CD4-positive, alpha-beta T cell treated with Interleukin-4 for 1 hour (primary cell): Measurements from ENCODE around the gene LYZL2.

ENCODE experiments used
- DNase-seq, 2 donors: peaks; one replicate each; pipeline ENCODE4 v3.0.0-alpha.2; 2020 to 2022

Gene LYZL2

DNA sequence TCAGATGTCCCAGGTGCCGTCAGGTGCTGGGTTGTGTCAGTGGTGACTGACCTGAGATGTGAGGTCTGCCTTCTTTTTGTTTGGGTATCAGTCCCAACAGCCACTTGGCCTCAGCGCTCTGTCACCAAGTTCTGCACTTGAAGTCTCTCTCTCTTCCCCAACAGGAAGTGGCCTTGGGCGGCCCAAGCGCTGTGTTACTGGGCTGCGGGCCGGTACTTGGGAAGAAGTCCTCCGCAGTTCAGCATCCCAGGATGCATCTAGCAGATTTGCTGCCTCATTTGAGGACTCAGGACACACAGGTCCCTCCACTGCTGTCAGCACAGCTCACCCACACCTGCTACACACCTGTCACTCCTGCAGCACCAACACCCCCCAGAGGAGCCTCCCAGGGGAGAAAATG lies 40.1 kb downstream of the LYZL2 start:
- DNase-seq, result no peak

DNA sequence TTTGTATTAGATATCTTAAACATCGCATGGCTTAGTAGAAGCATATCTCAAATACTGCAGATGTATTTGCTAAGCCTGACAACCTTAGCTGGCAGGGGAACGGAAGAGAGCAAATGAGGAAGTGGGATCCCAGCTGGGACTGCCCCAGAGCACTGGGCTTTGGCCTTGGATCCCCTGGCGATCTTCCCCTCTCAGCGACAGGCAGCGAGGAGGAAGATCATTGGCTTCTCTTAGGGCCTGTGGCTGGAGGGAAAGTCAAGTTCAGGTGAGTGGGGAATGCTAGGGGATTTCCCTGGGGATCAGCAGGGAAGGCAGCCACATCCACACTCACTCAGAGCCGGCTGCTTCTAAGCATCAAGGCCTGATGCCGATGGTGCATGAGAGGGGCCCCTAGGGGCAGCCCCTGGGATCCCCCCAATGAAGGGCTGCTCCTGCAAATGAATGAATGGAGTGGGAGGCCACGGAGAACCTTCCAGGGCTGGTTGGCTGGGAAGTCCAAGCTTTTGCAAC lies 42.0 kb downstream of the LYZL2 start:
- peak; percentile 6 to 63 for DNase-seq

DNA sequence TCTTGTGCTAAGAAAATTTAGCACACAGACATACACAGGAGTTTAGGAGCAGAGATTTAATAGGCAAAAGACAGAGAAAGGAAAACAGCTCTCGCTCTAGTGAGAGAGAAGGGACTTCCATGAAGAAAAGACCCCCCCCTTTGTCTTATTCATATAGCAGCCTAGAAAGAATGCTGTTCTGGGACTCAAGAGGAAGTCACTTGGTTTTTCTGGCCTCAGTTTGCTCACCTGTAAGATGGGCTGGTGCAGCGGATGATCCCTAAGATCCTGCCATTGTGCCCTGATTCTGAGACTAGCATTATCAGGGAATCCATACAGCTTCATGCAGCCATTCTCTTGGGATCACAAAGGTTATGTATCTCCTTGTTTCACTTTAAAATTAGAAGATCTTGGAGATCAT lies 42.7 kb downstream of the LYZL2 start:
- no peak for DNase-seq

DNA sequence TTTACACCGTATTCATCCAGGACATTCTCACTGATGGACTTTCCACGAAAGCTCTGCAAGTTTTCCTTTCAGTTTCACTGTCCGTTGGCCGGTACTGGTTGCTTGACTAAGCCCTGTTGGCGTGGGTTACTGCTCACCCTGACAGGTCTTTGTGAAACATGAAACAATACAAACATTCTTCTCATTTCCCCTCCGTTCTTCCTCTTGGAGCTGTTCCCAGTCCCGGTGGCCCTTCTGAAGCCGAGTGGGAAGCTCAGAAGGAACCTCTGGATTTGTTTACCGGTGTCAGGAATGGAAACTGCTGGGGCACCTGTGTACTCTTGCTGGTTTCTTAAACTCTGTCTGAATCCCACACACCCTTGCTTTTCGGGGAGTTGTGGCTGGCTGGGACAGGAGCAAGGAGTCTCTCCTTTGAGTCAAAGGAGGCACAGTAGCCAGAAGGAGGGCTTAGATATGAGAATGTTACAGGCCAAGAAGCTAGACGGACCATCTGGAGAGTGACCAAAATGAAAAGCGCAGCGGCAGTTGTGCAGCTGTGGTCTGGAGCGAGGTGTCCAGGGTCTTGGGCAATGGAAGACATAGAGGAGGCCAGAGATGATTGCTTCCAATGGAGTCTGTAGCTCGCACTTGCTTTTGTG lies 45.7 kb downstream of the LYZL2 start:
- peak; percentile 8 to 24 for DNase-seq

DNA sequence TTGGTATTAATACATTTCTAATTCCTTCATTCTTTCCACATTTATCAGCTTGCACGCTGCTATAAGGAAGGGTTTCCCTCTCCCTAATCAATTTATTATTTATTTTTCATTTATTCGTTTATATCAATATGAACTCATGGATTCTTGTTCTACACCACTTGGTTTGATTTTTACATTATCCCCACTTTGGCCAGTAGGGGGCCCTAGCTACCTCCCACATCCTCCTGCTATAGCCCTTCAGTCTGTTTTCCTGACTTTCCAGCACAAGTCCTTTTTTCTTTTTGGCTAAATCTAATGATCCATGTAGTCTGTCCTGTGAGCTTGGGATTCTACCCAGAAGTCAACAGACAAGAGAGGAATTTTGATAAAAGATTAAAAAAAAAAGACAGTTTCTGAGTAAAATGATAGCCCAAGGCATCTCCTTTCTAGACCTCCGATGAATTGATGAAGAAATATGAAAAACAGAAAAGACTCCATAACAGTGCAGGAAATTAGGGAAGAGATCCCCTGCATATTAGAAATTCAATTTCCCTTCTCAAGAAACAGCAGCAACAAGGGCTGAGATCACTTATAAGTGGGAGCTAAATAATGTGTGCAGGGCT lies 47.7 kb downstream of the LYZL2 start:
- peak; percentile 20 to 42 for DNase-seq

DNA sequence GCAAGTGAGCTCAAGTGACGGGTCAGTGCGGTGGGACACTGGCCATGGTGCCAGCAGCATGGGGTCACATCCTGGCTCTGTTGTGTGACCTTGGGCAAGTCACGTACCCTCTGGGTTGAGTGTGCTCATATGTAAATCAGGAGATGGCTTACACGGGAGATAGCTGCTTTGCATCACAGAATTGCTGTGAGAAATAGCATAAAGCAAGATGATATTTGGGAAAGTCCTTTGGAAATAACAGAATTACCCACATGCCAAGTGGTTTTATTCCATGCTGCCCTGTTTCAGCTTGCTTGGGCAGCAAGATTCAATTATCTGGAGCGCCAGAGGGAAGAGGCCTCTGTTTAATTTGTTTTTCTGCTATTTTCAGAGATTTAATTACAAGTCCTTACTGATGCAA lies 48.9 kb downstream of the LYZL2 start:
- DNase-seq, result no peak

DNA sequence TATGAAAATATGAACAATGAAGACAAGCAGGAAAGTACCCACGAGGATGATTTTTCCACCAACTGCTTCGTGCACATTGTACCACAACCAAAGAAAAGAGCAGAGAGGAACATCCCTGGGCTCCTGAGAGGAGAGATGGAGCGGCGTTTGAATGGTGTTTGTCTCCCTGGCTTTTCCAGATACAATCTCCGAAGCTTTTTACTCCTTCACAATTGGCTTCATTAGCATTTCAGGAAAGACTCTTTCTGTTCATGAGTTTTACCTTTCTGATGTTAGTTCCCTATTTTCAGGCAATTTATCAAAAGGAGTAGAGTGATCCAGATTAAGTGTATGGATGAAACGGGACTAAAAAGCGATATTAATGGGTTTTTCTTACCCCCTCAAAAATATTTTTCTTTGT lies 49.3 kb downstream of the LYZL2 start:
- DNase-seq, result no peak

DNA sequence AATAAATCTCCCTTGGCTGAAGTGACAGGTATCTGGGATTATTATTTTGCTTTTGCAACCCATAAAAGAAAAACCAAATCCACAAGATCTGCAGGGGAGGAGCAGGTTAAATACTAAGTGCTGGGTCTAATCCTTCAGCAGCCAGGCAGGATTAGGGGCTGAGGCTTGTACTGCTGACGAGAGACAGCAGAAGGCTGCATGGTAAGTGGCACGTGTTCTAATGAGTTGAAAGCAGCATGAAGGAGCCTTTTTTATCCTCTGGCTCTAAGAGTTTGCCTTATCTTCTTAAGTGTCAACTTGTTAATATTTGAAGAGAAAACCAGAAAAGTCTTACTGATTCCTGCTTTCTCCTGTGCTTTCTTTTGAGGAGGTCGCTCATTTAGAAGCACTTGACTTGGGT lies 50.0 kb downstream of the LYZL2 start:
- no peak for DNase-seq

DNA sequence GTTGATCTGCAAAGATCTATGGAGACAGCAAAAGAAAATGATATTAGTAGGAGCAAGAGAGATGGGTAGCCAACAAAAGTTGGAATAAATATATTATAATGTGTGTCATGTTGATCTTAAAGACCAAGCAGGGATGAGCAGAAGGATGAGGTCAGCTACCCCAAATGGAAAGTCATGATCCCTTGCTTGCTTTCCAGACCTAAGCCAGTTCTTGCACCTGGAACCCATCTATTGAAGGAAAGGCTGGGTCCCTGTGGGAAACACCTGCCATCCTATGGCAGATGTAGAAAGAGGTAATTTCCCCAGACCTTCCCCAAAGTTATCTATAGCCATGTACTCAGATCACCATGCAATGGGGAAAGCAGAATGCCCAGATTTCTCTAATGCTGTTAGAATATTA lies 52.5 kb downstream of the LYZL2 start:
- DNase-seq, result no peak

DNA sequence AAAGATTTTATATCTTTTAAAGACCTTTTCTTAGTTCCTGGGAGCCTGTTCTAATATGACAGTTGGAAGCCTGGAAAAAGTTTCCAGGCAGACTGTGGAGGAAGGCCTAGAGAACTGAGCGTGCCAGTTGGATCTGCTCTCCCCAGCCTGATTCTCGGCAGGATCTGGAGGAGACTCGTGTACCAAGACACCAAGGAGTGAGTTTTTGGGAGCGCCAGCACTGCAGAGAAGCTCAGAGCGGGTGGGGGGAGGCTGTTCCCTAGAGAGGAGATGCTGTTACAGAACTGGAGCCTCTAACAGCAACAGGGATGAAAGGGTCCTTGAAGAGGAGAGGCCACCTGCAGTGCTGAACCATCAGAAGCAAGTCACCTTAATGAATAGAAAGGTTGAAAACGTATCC lies 52.9 kb downstream of the LYZL2 start:
- no peak for DNase-seq

DNA sequence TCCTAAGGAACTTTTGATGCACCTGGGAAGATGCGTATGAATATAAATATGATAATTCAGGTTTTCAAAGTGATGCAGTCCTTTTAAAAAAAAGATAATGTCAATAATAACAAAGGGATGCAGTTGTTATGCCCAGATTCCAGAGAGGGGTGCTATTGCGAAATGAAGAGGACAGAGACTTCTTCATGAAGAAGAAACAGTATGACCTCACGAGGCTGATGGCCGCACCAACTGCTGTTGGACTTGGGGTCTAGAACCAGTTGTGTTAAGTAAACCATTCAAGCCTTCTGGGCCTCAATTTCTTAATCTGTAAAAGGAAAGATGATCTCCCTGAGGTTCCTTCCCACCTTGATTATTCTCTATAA lies 55.1 kb downstream of the LYZL2 start:
- no peak for DNase-seq

DNA sequence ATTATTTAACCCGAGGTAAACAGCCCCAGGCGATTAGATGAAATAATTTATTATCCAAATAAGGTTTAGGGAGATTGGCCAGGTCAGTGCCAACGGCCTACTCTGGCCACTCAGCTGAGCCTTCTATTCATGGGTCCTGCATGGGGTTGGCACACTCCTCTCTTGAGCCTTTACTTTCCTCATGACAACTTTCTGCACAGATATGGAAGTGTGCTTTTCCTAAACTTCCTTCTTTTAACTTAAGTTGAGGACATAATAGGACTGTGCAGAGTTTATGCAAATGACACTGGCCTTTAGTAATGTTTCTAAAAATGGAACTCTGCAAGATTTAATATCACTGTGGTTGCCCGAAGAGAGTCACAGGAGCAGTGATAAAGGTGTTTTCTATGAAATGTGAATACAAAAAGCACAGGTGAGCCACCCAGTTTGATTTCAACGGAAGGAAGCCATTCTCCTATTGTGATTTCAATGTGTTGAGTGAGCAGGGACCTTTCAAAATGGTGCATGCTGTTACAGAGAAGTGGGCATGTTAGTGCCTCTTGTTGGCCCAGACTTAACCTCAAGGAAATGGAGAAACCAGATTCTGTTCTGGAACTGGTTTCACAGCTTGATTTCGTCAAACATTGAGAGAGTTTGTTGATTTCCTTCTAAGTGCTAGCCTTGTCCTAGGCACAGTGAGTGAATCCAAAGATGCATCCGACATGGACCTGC lies 55.7 kb downstream of the LYZL2 start:
- no peak for DNase-seq

DNA sequence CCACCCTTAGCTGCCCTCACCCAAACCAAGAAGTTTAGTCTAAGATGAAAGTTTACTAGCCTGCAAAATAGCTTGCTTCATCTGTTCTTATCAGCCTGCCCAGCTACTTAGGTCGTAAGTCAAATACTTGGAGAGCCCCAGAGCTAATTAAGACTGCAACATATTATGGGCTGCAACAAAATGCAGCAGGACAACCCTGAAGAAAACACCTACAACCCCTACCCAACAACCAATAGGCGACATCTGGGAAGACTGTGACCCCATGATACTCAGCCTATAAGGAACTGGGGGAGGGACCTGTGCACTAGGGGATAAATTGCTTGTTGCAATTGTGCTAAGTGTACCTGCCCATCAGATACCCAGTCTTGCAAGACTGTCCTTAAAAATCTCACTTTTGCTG lies 64.1 kb downstream of the LYZL2 start:
- DNase-seq, result no peak

DNA sequence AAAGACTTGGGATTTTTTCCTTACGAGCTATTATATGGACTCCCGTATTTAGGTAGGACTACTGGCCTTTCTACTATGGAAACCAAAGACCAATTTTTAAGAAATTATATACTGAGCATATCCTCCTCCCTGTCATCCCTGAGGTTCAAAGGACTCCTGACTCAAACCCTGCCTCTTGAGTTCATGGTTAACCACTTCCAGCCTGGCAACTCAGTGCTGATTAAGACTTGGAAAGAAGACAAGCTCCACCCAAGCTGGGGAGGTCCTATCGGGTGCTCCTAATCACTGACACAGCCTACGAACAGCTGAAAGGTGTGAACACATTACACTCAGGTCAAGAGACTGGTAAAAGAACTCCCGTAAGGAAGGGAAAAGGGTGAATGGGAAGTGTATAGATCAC lies 66.8 kb downstream of the LYZL2 start:
- no peak for DNase-seq
